NCI-H1092 treated with DMSO at 0.1 percent for 48 hours (cell line): ENCODE measurements around the gene SFT2D2.
"Not testable (repeated sequence)": the region's sequence is repeated elsewhere in the genome, so short reads cannot be mapped to it uniquely, and the experiment has no call there.

Experiments
- DNase-seq: peaks from one replicate; lab custom pipeline; 2025; lab: John Stamatoyannopoulos, UW

Gene SFT2D2

GRCh38 chr1:168225476-168226190, at the start of gene SFT2D2:
SFT2D2 (plus strand) TSS chr1:168226004; CDS start chr1:168226080, 76 bp downstream.
- peak; percentile 87 for DNase-seq

- DNase-seq, result no peak
These were observed 47.6 kb upstream of the SFT2D2 start for GRCh38 chr1:168178227-168178637.

- DNase-seq, result peak; percentile 99
These were observed 47.0 kb upstream of the SFT2D2 start, which contains the start of gene TIPRL for GRCh38 chr1:168178638-168179437. TIPRL (plus strand) TSS chr1:168178962; CDS start chr1:168179078, 116 bp downstream.

- peak; percentile 39 for DNase-seq
These were observed 46.2 kb upstream of the SFT2D2 start for GRCh38 chr1:168179438-168180147.

GRCh38 chr1:168180148-168180524, 45.7 kb upstream of the SFT2D2 start:
- no peak for DNase-seq

GRCh38 chr1:168181063-168181720, 44.6 kb upstream of the SFT2D2 start:
- DNase-seq, result not testable (repeated sequence)

DNA sequence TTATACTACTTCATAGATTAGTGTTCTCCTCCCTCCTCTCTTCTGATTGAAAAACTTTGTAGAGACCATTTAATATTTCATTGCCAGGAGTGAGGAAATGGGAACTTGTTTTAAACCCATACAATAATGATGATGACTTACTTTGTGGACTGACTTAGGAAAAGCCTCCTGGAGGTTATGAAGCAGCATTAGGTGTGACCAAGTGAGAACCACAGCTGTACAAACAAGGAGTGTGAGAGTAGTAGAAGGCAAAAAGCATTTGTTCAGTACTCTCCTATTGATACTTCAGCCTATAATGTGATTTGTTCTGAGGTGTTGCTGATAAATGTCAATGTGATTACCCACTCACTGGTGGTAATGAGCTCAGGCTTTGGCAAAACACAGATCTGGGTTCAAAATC, 38.6 kb upstream of the SFT2D2 start:
- peak; percentile 34 for DNase-seq

- DNase-seq, result no peak
These were observed 35.4 kb upstream of the SFT2D2 start for GRCh38 chr1:168190403-168190802.

DNA sequence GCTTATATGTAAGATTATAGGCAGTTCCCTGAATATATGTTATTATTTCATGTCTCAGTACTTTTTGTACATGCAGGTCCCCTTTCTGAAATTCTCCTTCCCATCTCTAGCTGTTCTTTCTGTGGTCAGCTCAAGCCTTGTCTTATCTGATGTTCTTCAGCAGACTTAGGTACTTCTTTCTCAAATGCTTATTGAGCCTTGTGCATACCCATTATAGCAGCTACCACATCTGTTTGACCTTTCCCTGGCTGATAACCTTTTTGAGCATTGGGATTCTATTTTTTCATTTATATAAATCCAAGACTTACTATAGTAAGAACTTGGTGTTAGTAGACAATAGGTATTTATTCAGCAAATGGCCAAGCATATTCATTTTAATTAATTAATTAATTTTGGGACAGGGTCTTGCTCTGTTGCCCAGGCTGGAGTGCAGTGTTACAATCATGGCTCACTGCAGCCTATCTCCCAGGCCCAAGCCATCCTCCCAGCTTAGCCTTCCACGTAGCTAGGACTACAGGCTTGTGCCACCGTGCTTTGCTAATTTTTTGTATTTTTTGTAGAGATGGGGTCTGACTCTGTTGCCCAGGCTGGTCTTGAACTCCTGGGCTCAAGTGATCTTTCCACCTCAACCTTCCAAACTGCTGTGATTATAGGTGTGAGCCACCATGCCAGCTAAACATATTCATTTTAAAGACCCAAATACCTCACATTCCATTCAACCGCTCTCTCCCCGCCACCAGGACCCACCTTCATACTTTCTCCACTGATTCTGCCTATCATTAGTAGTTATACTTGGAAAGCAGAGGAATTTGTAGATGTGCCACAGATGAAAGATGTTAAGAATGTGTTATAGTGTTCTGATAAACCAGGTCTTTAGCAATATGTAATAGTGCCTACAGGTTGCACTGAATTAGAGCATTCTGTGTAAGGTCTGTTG, 30.3 kb upstream of the SFT2D2 start:
- no peak for DNase-seq

GRCh38 chr1:168199056-168199455, 26.7 kb upstream of the SFT2D2 start:
- no peak for DNase-seq

GRCh38 chr1:168202941-168203654, 22.7 kb upstream of the SFT2D2 start:
- DNase-seq, result no peak

- no peak for DNase-seq
These were observed 19.7 kb upstream of the SFT2D2 start for GRCh38 chr1:168206111-168206510.

DNA sequence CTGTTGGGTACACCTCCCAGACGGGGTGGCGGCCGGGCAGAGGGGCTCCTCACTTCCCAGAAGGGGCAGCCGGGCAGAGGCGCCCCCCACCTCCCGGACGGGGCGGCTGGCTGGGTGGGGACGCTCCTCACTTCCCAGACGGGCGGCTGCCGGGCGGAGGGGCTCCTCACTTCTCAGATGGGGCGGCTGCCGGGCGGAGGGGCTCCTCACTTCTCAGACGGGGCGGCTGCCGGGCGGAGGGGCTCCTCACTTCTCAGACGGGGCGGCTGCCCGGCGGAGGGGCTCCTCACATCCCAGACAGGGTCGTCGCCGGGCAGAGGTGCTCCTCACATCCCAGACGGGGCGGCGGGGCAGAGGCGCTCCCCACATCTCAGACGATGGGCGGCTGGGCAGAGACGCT, 18.1 kb upstream of the SFT2D2 start:
- DNase-seq, result not testable (repeated sequence)

GRCh38 chr1:168210312-168210711, 15.5 kb upstream of the SFT2D2 start:
- DNase-seq, result no peak

- no peak for DNase-seq
These were observed 12.5 kb upstream of the SFT2D2 start for GRCh38 chr1:168213349-168213748.

- no peak for DNase-seq
These were observed 9.6 kb upstream of the SFT2D2 start for GRCh38 chr1:168216171-168216570.

DNA sequence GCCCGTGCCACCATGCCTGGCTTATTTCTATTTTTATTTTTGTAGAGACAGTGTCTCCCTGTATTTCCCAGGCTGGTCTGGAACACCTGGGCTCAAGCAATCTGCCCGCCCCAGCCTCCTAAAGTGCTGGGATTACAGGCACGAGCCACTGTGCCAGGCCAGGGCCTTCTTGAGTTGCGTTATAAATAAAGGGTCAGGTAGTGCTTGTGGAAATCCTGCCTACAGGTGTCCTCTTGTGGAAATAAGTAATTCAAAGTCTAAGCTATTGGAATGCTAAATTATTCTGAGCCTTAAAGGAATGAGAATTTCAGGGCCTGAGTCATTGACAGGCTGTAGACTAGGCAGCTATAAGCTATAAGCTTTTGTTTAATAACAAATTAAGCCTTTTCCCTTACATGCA, 8.1 kb upstream of the SFT2D2 start:
- no peak for DNase-seq

DNA sequence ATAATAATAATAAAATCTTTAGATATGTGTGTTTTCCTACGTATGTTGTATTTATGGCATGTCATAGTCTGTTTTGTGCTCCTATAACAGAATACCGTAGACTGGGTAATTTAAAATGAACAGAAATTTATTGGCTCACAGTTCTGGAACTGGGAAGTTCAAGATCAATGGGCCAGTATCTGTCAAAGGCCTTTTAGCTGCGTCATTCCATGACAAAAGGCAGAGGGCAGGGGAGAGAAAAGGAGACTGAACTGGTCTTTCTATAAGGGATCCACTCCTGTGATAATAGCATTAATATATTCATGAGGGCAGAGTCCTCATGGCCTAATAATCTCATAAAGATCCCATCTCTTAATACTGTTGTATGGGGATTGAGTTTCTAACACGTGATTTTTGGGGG, 7.1 kb upstream of the SFT2D2 start:
- no peak for DNase-seq

DNA sequence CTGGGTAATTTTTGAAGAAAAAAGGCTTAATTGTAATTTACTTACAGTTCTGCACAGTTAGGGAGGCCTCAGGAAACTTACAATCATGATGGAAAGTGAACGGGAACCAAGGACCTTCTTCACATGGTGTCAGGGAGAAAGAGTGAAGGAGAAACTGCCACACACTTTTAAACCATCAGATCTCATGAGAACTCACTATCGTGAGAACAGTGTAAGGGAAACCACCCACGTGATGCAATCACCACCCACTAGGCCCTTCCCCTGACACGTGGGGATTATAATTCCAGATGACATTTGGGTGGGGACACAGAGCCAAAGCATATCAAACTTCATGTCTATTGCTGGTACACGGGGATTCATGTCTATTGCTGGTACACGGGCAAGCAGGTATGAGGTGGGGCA, 5.3 kb upstream of the SFT2D2 start:
- DNase-seq, result no peak

DNA sequence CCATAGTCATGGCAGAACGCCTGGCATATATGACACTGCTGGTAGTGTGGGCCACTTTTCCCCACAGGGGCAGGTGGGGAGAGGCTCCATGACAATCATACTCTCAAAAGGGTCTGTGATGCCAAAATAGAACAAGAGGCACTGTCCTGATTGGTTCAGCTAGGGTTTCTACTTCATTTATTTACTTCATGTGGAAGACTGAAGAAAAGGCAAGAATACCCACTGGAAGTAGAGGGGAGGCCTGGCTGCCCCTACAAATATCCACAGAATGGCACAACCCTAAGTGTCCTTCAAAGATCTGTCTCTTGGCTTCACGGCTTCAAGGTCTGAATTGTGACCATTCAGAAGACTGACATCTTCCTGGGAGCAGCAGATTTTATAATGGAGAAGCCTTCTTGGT, 4.5 kb upstream of the SFT2D2 start:
- no peak for DNase-seq
